Glutamatergic neuron (in vitro differentiated cells): ENCODE measurements around the gene PIK3R1. TPM values are rescaled to one million over a fixed set of nuclear protein-coding genes. Genes with fewer than 3 reads are reported as not detected.
A peak's percentile ranks its signal among the peaks of the same experiment; 100 is the strongest.
"Not testable (repeated sequence)": the region's sequence is repeated elsewhere in the genome, so short reads cannot be mapped to it uniquely, and the experiment has no call there.

ENCODE experiments used
- DNase-seq: peaks from one replicate; pipeline ENCODE4 v3.0.0; 2022
- H3K27ac Mint-ChIP-seq: one replicate; pipeline ENCODE4 v1.8.0; 2020; ENCODE audit warnings: mild to moderate bottlenecking, mixed read lengths, inconsistent platforms; ENCODE audit not compliant: unreplicated experiment
- H3K27me3 Mint-ChIP-seq: one replicate; pipeline ENCODE4 v1.8.0; 2020; ENCODE audit warnings: mild to moderate bottlenecking, moderate library complexity, mixed read lengths, inconsistent platforms; ENCODE audit not compliant: unreplicated experiment
- H3K36me3 Mint-ChIP-seq: one replicate; pipeline ENCODE4 v1.8.0; 2020; ENCODE audit warnings: mild to moderate bottlenecking, mixed read lengths, inconsistent platforms; ENCODE audit not compliant: unreplicated experiment
- H3K4me1 Mint-ChIP-seq: one replicate; pipeline ENCODE4 v1.8.0; 2020; ENCODE audit warnings: mild to moderate bottlenecking, low read depth, mixed read lengths, inconsistent platforms; ENCODE audit not compliant: unreplicated experiment
- H3K4me3 Mint-ChIP-seq: one replicate; pipeline ENCODE4 v1.8.0; 2020; ENCODE audit warnings: mild to moderate bottlenecking, mixed read lengths, inconsistent platforms; ENCODE audit not compliant: unreplicated experiment
- H3K9me3 Mint-ChIP-seq: one replicate; pipeline ENCODE4 v1.8.0; 2020; ENCODE audit warnings: mild to moderate bottlenecking, moderate library complexity, mixed read lengths, inconsistent platforms; ENCODE audit not compliant: unreplicated experiment
- total RNA-seq: library from RNA; stranded (reverse); fragmentation: NEBNext Ultra II Directional; extraction: Animal tissue kit (Norgen Biotek cat#: 25700); gene quantifications from one replicate; pipeline ENCODE4 v1.2.1, GENCODE V29; 2021; ENCODE audit not compliant: unreplicated experiment
- TF ChIP-seq, protein P1 (sequence below): fragments of 200-600 bp; sonication (generic); IDR thresholded peaks from one replicate; pipeline ENCODE4 v1.5.0; 2021; ENCODE audit not compliant: partially characterized antibody, unreplicated experiment

The PIK3R1 gene
- total RNA-seq, 1 donor from 2014 or later = 49.4 TPM

DNA sequence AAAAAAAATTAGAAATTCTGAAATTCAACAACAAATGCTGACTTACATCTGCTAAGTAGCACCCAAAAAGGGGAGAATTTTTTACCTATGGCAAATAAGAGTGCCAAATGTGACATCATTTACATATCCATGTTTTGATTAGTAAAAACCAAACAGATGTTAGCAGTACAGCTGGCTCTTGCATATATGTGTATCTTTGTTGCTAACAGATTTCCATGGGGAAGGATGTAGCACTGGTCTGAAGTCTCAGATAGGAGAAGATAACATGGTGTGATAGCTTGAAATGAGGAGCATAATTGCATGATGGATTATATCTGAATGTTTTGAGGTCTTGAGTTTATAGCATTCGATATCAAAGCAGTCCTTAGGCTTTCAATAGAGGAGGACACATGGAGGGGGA, 17.5 kb downstream of the PIK3R1 start:
- H3K36me3 Mint-ChIP-seq = no peaks in the 10 kb centered on the region
- no peaks in the 10 kb centered on the region for H3K27me3 Mint-ChIP-seq
- no peak overlapping the region for H3K27ac Mint-ChIP-seq
- TF ChIP-seq, protein P1, sequence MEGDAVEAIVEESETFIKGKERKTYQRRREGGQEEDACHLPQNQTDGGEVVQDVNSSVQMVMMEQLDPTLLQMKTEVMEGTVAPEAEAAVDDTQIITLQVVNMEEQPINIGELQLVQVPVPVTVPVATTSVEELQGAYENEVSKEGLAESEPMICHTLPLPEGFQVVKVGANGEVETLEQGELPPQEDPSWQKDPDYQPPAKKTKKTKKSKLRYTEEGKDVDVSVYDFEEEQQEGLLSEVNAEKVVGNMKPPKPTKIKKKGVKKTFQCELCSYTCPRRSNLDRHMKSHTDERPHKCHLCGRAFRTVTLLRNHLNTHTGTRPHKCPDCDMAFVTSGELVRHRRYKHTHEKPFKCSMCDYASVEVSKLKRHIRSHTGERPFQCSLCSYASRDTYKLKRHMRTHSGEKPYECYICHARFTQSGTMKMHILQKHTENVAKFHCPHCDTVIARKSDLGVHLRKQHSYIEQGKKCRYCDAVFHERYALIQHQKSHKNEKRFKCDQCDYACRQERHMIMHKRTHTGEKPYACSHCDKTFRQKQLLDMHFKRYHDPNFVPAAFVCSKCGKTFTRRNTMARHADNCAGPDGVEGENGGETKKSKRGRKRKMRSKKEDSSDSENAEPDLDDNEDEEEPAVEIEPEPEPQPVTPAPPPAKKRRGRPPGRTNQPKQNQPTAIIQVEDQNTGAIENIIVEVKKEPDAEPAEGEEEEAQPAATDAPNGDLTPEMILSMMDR = no peak
- DNase-seq = no peak
- H3K4me3 Mint-ChIP-seq = peak overlapping the region; percentile 39
- H3K4me1 Mint-ChIP-seq = peaks cover 15% of the 10 kb centered on the region
- no peaks in the 10 kb centered on the region for H3K9me3 Mint-ChIP-seq

DNA sequence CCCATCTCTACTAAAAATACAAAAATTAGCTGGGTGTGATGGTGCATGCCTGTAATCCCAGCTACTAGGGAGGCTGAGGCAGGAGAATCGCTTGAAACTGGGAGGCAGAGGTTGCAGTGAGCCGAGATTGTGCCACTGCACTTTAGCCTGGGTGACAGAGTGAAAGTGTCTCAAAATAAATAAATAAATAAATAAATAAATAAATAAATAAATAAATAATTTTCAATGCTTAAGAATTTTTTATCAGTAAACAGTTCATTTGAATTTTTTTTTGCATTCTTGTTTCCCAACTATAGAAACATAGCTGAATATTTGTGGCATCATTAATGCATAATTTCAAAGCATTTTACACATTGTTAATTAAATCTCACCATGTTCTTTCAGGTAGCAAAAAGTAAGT, 19.7 kb downstream of the PIK3R1 start:
- H3K36me3 Mint-ChIP-seq, H3K27me3 Mint-ChIP-seq, DNase-seq, H3K9me3 Mint-ChIP-seq, H3K27ac Mint-ChIP-seq, H3K4me3 Mint-ChIP-seq: not testable (repeated sequence)
- peaks cover 17% of the 10 kb centered on the region for H3K4me1 Mint-ChIP-seq

DNA sequence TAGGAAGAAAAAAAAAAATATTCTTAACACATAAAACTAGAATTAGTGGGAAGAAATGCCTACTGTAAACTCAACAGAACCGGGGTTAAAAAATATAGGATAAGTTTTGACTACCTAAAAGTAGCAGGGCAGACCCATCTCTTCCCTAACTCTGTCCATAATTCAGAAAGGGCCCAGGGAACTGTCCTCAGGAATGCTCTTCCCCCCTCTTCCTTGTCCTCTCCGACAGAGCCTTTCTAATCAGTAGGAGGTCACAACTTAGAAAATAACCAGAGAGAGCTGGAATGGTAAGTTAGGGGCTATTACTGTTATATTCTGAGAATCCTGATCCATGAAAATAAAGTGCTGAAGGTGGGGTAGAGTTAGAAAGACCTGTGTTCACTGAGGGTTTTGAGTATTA, 22.2 kb downstream of the PIK3R1 start:
- Mint-ChIP-seq H3K9me3 (no peaks in the 10 kb centered on the region), H3K4me3 (no peak overlapping the region), H3K4me1 (peaks cover 21% of the 10 kb centered on the region), H3K36me3 (no peaks in the 10 kb centered on the region), H3K27ac (no peak overlapping the region), H3K27me3 (no peaks in the 10 kb centered on the region)
- no peak for DNase-seq
- TF ChIP-seq, protein P1 = no peak

DNA sequence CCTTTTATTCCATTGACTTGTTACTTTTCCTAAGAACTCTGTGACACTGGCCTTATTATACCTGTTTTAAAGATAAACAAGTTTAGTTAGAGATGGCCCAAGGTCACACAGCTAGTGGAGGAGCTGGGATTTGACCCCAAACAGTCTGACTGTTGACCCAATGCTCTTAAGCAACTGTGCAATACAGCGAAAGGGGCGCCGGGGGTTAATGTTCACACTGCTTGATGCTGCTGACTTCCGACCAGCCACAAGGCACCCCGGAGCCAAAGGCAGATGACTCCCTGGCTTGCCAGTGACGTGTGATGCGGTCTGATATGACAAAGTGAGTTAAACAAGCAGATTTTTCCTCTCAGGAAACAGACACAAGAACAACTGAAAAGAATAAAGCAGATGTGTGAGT, 23.9 kb downstream of the PIK3R1 start:
- Mint-ChIP-seq H3K4me1 (peaks cover 25% of the 10 kb centered on the region), H3K27ac (peak overlapping the region; percentile 53), H3K4me3 (no peak overlapping the region), H3K36me3 (no peaks in the 10 kb centered on the region), H3K27me3 (no peaks in the 10 kb centered on the region), H3K9me3 (no peaks in the 10 kb centered on the region)
- TF ChIP-seq, protein P1 = no peak
- DNase-seq = peak; percentile 45

DNA sequence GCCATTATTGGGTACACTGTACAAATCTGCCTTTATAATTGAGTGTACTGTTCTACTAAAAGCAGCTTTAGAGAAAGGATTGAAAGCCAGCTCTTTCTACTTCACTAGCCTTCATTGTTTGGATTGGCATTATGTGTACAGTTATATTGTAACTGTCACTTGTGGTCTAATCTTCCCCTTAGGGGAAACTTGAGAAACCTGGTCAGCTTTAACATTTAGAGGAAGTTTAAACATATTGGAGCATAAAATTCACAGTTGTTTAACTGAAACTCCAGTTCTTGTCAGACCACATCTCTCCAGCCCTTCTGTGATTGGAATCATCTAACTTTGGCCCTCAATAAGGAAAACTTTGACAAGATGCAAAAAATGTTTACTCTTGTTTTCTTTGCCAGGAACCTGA, 24.6 kb downstream of the PIK3R1 start:
- Mint-ChIP-seq H3K4me3 (no peak overlapping the region), H3K27me3 (no peaks in the 10 kb centered on the region), H3K36me3 (no peaks in the 10 kb centered on the region), H3K9me3 (no peaks in the 10 kb centered on the region), H3K27ac (no peak overlapping the region), H3K4me1 (peaks cover 29% of the 10 kb centered on the region)
- TF ChIP-seq, protein P1 = no peak
- DNase-seq = no peak

DNA sequence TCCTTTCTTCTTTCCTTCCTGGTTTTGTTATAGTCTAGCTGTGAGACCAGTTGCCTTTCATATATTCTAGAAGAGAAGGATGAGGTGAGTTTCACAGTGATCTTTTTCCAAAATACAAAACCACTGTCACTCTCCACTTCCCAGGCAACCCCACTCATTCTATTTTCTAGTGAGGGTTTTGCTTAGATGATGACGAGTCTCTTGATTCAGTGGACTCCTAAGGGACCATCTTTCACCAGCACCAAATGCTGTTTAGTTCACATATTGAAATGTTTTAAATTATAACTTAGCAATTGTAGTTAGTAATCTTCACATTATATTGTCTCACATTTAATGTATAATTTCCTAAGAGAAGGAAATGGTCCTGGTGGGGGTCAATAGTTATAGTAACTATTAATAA, 25.2 kb downstream of the PIK3R1 start:
- no peaks in the 10 kb centered on the region for H3K36me3 Mint-ChIP-seq
- H3K27ac Mint-ChIP-seq = no peak overlapping the region
- DNase-seq = no peak
- no peak overlapping the region for H3K4me3 Mint-ChIP-seq
- no peaks in the 10 kb centered on the region for H3K9me3 Mint-ChIP-seq
- H3K4me1 Mint-ChIP-seq = peaks cover 29% of the 10 kb centered on the region
- H3K27me3 Mint-ChIP-seq = no peaks in the 10 kb centered on the region
- TF ChIP-seq, protein P1 = no peak
